Measurements from ENCODE around the gene GAGE10.
"Not testable (repeated sequence)": the region's sequence is repeated elsewhere in the genome, so short reads cannot be mapped to it uniquely, and the experiment has no call there.

GRCh38 chrX:49331282-49331681, 27.8 kb downstream of the GAGE10 start, which contains the start of gene GAGE13:
- TF ChIP-seq REST (IDR thresholded peaks at IDR 0.05; ENCODE audit: unreplicated experiment); POLR2AphosphoS5 (IDR thresholded peaks at IDR 0.05; ENCODE audit: low read depth); EZH2 (IDR thresholded peaks at IDR 0.05; ENCODE audit: low read depth, unreplicated experiment); ETS1 (IDR thresholded peaks at IDR 0.05); EZH2phosphoT487 (IDR thresholded peaks at IDR 0.05; ENCODE audit: unreplicated experiment); ZNF114 (CRISPR knock-in tag; IDR thresholded peaks at IDR 0.05); NANOG (IDR thresholded peaks at IDR 0.05; ENCODE audit: borderline replicate concordance); CREB1 (CRISPR knock-in tag; IDR thresholded peaks at IDR 0.05; ENCODE audit: low read depth); STAT1 (IDR thresholded peaks at IDR 0.05; ENCODE audit: unreplicated experiment): not testable (repeated sequence)
- TF ChIP-seq, protein P1, sequence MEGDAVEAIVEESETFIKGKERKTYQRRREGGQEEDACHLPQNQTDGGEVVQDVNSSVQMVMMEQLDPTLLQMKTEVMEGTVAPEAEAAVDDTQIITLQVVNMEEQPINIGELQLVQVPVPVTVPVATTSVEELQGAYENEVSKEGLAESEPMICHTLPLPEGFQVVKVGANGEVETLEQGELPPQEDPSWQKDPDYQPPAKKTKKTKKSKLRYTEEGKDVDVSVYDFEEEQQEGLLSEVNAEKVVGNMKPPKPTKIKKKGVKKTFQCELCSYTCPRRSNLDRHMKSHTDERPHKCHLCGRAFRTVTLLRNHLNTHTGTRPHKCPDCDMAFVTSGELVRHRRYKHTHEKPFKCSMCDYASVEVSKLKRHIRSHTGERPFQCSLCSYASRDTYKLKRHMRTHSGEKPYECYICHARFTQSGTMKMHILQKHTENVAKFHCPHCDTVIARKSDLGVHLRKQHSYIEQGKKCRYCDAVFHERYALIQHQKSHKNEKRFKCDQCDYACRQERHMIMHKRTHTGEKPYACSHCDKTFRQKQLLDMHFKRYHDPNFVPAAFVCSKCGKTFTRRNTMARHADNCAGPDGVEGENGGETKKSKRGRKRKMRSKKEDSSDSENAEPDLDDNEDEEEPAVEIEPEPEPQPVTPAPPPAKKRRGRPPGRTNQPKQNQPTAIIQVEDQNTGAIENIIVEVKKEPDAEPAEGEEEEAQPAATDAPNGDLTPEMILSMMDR (conservative IDR thresholded peaks at IDR 0.05; ENCODE audit: low read depth in 2 of 2): not testable (repeated sequence)

All from GM23338 (cell line).